Stimulated activated CD8-positive, alpha-beta memory T cell treated with anti-CD3 and anti-CD28 coated beads, Interleukin-15, amount 100 ng/mL, for 48 hours (primary cell): ENCODE data around the gene NFASC.

Source experiments
- DNase-seq, 2 donors: peaks; one replicate each; pipeline ENCODE4 v3.0.0-alpha.2; 2020; ENCODE audit warnings: low read depth in 2 of 2

The NFASC gene

DNA sequence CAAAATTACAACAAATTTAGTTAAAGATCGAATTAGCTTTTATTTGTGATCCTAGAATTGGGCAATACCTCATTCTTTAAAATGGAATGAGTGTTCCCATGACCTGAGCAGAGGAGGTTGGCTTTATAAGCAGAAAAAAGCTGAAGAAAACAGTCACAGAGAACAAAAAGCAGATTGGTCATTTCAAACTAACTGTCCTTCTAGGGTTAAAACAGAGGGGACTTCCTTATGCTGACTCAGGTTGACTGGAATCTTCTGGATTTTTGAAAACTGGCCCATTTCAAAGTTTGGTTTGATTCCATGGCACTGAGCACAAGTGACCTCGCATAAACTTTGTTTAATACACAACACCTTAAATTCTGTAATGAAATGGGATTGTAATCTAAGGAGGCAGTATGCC, 17.6 kb downstream of the NFASC start:
- no peak for DNase-seq

DNA sequence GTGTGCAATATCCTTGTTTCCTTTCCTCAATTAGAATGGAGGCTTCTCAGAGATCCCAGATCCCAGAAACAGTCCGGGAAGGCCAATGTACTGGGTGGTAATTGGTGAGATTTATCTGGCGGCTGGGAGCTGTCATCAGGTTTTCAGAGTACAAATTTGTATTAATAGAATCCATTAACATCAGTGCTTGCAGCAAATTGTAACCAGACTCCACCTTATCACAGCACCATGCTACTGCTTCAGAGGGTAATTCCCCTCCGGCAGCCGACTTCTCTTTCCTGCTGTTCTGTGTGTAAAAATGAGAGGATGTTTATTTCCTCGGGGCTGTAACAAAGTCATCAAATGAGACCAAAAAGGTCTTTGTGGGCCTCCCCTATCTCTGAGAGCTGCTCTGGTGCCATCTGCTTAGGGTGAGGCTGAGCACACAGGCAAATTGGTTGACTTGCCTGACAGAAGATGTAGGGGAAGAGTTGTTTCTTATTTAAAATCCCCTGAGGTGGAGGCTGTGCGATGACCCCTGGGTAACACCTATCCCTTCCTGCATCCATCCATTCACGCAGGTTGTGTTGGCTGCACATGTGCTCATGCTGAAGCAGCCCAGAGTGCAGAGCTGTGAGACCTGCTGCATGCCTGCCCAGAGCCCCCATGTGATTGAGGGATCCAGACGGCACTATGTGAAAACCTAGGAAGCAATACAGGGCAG, 19.2 kb downstream of the NFASC start:
- DNase-seq, result no peak

DNA sequence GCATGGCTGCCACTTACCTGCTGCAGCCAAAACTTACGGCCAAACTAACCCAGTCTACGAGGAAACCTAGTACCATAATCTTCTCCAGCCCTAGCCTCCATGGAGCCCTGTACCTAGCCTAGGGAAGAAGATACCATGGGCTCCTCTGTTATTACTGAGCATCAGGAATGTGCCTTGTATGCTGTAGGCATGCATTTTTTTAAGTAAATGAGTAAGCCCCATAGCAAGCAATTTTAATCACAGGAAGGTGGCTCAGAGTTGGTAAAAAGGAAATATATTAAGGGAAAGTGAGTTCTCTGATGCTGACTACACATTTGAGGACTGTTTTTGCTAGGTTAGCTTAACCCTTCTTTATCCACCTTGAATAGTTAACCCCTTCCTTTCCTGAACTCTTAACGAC, 21.2 kb downstream of the NFASC start:
- DNase-seq, result no peak

DNA sequence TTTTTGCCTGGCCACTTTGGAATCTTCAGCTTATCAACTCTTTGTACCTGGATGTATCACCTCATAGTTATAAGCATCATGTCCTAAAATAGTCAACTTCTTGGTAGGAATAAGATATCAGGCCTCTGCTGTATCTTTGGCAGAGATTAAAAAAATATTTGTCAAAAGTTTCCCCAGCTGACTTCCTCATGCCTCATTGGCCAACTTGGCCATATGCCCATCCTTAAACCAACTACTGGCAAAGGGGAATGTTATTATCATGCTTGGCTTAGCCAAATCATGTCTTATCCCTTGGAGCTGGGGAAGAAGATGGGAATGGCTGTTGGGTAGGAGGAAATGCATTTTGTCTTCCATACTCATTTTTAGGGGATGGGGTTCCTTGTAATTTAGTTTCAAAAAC, 23.4 kb downstream of the NFASC start:
- no peak for DNase-seq

DNA sequence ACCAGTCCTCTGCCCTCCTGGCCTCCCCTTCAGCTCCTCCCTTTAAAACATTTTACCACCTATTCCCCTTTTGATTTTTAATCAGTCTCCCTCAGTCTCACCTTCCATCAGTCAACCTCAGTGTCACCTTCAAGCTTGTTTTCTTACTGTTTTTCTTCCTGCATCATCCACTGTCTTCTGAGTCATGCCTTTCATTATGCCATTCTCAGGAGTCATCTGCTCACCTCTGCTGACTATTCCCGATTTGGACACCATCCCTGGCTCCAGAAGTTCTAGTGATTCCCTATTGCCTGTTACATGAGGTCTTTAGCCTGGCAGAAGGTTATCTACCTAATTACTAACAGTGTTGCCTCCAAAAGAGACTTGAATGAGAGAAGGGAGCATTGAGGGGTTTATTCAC, 23.9 kb downstream of the NFASC start:
- no peak for DNase-seq

DNA sequence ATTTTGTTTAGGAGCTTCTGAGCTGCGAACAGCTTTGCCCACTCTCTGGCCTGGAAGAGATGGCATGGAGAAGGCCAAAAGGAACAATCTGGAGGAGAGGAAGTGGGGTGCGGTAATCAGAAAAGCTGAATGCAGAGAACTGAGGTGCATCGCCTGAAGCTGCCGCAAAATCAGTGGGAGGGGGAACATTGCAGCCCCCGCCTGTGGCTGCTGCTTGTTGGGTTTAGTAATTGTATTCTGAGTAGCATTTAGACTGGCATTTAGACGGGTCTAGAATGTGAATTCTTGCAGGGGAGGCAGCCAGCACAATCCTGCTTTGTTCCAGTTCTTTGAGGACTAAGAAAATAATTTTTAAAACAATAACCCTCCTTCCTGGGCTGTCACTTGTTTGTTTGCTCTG, 25.4 kb downstream of the NFASC start:
- DNase-seq, result no peak

DNA sequence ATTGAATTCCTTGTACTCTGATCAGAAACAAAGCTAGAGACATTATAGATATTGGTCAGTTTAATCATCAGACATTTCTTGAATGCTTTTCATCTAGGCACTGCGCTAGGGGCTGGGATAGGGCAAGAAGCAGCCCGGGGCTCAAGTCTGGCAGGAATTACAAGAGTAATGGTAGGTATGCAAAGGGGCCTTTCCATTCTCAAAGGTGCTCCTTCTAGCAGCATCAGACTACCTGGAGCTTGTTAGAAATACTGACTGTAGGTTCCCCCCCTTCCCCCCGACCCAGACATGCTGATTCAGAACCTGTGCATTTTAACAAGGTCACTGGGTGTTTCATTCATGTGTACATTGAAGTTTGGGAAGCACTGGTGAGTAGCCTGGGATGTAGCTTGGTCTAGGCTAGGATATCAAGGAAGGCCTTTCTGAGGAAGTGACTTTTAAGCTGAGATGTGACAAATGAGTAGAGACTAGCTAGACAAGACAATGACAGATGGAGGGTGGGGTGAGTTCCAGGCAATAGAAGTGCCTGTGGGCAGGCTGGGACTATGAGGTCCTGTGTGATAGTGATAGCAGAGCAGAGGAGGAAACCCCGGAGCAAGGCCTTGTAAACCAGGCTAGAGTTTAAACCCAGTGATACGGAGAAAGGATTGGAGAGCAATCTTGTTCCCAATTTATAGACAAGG, 26.3 kb downstream of the NFASC start:
- no peak for DNase-seq

DNA sequence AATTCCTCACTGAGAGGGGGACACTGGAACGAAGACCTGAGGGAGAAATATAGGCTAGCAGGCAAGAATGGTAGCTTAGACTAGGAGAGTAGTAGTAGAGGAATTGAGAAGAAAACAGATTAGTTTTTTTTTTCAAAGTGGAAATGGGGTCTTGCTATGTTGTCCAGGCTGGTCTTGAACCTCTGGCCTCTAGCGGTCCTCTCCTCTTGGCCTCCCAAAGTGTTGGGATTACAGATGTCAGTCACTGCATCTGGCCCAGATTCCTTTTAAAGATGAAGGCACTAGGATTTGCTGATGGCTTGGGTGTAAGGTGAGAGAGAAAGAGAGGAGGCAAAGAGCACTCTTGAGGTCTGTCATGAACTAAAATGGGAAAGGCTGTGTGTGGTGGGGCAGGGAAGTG, 30.1 kb downstream of the NFASC start:
- DNase-seq, result no peak

DNA sequence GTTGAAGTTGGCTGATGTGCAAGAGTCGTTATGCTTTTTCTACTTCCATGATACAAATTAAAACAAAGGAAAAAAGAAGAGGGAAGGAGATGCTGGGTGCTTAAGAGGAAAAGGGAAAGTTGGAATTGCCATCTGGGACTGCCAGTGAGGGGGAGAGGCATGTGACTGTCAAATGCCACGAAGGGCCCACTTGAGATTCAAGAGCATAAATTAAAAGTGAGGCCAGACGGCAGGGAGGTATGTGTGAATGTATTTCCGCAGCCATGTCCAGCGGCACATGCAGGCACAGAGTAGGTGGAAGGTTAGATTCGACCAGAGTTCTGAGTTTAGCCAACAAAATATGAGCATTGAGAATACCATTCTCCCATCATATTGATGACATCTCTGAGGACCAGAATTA, 32.0 kb downstream of the NFASC start:
- DNase-seq, result no peak

DNA sequence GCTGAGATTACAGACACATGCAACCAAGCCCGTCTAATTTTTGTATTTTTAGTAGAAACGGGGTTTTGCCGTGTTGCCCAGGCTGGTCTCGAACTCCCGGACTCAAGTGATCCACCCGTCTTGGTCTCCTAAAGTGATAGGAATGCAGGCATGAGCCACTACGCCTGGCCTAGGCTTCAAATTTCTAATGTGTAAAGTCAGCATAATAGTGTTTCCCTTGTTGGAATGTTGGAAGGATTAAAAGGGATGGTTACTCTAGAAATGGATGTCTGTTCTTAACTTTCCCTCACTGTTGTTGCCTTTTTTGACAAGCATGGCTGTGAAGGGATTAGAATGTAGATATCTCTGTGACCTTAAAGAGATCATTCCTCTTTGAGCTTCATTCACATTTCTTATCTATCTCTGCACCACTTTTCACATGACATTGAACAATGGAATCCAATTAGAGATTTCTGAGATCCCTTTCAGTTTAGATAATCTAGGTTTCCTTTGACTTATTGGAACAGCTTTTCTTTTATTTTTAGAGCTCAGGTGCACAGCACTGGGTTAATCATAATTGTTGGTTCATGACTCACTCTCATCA, 33.7 kb downstream of the NFASC start:
- DNase-seq, result no peak

DNA sequence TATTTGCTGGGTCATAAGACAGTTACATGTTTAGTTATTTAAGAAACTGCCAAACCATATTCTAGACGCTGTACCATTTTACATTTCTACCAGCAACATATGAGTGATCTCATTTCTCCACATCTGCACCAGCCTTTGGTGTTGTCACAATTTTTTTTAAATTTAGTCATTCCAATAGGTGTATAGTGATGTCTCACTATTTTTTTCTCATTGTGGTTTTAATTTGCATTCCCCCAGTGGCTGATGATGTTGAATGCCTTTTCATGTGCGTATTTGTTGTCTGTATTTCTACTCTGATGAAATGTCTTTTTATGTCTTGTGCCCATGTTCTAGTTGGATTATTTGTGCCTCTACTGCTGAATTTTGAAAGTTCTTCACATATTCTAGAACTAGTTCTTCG, 38.4 kb downstream of the NFASC start:
- no peak for DNase-seq

DNA sequence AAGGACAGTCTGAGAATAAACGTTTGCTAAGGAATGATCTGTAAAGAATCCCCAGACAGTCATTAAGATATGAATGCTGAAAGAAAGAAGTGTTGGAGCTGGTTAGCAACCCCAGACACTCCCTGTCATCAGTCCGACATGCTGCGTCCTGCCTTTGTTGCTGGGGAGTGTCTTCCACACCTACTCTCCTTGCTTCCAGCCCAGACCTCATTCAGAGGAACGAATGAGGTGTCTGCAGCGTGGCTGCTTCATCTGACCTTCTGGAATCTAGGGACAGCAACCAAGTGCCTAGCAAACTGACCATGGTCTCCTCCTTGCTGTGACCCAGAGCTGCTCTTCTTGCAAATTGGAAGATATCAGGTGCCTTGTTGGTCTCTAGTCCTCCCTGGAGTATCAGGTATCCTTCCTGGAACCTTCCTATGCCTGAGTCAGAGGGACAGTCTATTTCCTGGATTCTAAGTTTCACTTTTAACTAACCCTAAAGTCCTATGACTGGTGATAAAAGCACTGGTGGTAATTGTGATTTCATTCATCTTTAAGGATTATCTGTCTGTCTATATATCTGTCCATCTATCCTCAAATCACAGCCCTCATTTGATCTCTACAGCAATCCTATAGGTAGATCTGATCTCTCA, 45.3 kb downstream of the NFASC start:
- DNase-seq, result no peak

DNA sequence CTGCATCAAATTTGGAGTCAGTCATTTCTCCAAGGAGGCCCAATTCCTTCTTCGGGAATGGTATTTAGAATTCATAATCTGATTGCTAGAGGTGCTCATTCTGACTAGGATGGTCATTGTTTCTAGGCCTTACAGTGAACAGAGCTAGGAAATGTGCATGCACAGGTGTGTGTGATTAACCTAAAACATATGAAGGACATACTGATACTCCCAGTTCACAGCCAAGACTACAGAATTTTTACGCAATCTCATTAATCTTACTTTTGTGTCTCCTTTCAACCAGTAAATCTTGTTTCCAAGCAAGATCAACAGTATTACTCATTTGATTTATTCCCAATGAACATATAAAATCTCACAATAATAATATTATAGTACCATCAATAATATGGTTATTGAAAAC, 47.1 kb downstream of the NFASC start:
- no peak for DNase-seq

DNA sequence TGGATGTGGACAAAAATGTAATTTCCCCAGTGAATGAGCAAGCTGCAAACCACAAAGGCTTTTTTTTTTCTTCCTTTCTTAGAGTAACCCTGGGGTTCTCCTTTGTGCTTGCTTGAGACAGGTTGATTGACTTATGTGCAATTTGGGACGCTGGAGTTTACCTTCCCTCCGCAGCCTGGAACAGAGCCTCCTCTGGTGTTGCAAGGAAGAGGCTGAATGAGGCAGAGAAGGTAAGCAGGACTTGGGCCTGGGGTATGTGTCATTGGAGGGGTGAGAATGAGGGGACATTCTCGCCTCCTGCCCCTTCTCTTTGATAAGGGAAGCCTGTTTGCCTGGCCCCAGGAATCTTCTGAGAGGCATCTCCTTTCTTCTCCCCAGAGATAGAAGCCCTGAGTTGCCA, 49.8 kb downstream of the NFASC start:
- no peak for DNase-seq

DNA sequence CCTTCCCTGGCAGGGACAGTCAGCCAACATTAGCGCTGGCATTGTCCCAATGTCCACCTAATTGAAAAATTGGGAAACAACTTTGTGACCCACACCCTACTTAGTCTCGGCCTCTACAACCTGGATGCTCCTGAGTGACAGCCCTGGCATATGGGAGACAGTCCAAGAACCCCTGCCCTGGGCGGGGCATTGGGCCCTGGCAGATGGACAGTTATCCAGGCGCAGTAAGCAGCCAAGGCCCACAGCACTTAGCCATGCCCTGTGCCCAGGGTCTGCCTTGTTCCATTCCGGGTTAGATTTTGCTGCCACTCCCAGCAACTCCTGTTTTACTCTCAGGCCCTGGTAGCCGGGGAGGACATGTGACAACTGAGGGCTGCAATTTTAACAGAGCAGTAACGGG, 50.3 kb downstream of the NFASC start:
- no peak for DNase-seq

DNA sequence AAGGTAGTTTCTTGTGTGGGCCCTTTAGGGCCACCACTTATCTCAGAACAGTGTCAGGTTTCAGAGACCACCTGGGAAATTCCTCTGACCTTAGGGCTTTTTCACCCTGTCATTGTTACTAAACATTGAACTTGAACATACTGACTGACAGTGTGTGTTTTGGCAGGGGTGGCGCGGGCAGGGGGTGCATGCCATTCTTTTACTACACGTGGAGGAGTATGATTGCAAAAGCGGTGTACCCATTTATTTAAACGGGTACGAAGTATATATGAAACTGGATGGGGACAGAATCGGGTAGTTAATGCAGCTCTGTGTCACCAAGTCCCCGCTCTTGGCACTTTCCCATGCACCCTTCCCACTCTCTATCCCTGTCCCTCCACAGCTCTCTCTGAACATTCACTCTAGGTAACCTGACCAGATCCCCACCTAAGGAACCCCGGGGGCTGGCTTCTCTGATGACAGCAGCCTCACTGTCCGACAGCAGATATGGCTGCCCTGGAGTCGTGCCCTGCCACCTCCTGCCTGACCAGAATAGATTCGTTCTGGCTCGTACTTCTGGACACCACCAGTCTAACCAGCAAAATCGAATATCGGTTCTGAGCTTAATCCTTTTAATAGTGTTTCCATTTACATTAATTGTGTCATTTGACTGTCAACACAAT, 51.3 kb downstream of the NFASC start:
- DNase-seq, result no peak

DNA sequence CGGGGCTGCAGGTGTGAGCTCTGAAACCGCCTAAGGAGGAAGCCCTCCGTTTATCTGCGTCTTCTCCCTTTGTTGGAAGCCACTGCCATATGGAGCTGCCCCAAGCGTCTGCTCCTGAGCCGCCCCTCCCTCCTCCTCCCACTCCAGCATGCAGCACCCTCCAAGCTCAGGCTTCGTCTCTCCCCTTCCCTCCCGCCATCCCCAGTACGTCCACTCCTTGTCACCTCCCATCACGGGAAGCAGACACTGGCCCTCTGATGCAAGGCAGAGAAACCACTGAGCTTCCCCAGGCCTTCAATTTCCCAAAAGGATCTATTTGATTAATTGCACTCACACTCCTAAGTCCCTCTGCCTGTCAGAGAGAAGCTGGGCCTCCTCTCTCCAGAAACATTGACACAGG, 52.5 kb downstream of the NFASC start:
- no peak for DNase-seq

DNA sequence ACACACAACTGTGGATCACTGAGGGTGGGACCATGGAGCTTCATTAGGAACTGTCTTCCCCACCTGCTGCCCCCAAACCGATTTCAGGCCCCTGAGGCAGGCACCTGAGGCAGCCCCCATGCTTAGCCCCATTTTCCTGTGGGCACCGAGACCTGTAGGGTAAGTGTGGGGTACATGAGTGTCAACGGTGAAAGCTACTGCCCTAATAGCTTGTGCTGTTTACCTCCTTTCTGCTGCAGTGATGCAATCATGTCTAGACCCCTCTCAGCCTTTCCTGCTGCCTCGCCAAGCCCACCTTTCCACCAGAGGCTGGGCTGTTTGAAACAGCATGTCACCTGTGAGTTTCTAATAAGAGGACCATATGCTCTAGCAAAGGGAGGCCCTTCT, 53.0 kb downstream of the NFASC start:
- DNase-seq, result no peak

DNA sequence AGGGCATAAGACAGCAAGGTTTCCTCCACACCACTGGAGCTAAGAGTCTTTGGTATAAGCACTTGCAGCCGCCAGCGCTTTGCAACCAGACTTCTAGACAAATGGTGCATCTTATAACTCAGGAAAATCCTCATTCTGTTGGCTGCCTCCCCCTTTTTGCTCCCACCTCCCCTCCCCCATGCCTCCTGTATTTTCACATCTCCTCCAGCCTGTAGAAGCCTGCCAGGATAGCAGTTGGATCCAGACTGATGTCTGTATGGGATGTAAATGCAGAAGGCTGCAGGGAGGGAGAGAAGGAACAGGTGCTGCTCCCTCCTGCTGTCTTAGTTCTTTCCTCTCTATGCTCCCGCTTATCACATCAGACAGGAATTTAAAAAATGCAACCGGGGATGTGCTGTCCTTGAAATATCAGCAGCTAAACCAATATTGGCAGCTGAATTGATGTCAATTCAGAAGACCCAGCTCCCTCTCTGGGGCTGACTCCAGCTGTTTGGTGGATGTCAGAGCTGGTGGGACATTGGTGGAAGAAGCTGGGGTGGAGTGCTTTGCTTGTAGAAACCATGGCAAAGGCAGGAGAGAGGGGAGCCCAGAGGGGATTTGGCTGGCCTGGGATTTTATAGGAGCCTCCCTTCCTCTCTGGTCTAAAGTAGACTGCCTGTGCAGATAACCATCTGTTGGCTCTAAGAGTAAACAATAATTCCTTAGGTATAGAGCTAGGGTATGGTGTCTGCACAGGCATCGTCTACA, 53.5 kb downstream of the NFASC start:
- no peak for DNase-seq

DNA sequence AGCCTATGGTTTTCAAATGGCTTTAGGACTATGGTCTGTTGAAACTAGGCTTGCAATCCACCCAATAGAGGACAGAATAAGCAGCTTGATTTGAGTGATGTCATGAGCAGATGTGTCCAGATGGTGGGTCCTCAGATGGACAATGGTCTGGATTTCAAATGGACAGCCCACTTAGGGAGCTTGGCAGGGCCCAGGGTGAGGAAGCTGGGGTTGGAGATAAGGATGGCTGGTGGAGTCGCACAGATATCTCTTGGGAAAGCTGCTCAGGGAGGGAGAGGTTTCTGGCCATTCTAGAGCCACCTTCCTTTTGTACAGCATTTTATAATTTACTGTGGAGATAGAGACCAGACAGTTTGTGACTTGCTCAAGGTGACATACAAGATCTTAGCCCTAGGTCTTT, 55.0 kb downstream of the NFASC start:
- DNase-seq, result no peak

DNA sequence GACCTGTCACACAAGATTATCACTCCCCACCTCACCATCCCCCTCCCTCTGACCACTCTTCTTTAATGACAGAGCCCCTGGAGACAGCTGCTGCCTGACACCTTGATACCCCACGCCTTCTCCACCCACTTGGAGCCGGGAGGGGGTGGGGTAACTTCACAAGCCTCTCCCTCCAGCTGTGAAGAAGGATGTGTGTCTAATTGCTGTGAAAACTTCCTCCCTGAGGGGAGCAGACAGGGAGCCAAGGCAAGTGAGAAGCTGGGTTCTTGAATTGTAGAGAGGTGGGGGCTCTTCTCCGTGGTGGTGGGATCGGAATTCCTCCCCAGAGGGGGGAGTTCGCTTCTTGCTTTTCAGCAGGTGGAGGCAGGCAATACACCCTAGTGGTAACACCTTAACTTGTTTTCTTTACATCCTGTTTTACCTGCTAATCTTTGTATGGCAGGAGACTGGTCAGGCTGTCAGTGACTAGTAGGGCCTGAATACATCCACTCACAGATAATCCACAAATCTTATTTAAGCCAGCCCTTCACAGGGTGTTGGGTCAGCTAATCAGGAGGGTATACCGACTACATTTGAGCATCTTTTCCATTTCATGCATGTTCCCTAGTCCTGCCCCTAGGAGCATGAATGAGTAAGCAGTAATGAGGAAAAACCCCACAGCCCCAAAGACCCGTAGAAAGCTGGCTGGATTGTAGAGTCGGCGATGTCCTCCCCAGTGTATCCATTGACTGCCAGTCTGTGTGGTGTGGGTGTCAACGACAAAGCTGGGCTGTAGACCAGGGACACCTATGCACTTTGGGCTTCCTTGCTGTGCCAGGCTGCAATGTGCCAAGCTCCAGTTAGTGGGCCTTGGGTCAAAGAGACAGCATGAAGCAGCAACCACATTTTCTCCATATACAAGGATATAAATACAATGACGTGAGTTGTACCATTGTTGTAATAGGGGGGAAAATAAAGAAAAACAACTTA, 57.3 kb downstream of the NFASC start:
- no peak for DNase-seq
